Lung (tissue), 12 donors: ENCODE measurements around the gene PDLIM1. TPM values are rescaled to one million over a fixed set of nuclear protein-coding genes. Genes with fewer than 3 reads are reported as not detected.

ENCODE experiments used
- ATAC-seq: fragments of 200-7000 bp; cut with Tn5 transposase; one replicate; pipeline ENCODE4 v1.9.1; 2020; ENCODE audit warnings: moderate number of reproducible peaks; ENCODE audit not compliant: insufficient read depth, low FRiP score
- DNase-seq, 3 donors: peaks; one replicate each; pipeline ENCODE4 v3.0.0-alpha.2; 2013 to 2017
- H3K27ac ChIP-seq, 2 donors: one replicate each; pipeline ENCODE4 v1.5.1; 2013; ENCODE audit warnings: mild to moderate bottlenecking in 2 of 2, moderate library complexity in 2 of 2, control low read depth in 1 of 2, inconsistent platforms in 1 of 2, low read depth in 1 of 2, low read length in 1 of 2
- H3K27me3 ChIP-seq, 3 donors: one replicate each; pipeline ENCODE4 v1.5.1; 2013; ENCODE audit warnings: low read length in 2 of 3; ENCODE audit not compliant: control insufficient read depth in 3 of 3, insufficient read depth in 3 of 3
- H3K36me3 ChIP-seq, 4 donors: one replicate each; pipeline ENCODE4 v1.5.1; 2013; ENCODE audit warnings: low read length in 4 of 4, mild to moderate bottlenecking in 1 of 4, moderate library complexity in 1 of 4; ENCODE audit not compliant: control insufficient read depth in 4 of 4, insufficient read depth in 4 of 4
- H3K4me1 ChIP-seq, 5 donors: one replicate each; pipeline ENCODE4 v1.5.1; 2013; ENCODE audit warnings: low read length in 5 of 5, mild to moderate bottlenecking in 2 of 5, moderate library complexity in 1 of 5; ENCODE audit not compliant: control insufficient read depth in 5 of 5, insufficient read depth in 5 of 5
- H3K4me3 ChIP-seq: one replicate; pipeline ENCODE4 v1.5.1; 2013; ENCODE audit warnings: mild to moderate bottlenecking, control low read depth, moderate library complexity
- H3K9ac ChIP-seq, 2 donors: one replicate each; pipeline ENCODE4 v1.5.1; 2013; ENCODE audit warnings: low read length in 2 of 2, control low read depth in 1 of 2; ENCODE audit not compliant: insufficient read depth in 1 of 2
- H3K9me3 ChIP-seq, 4 donors: one replicate each; pipeline ENCODE4 v1.5.1; 2013; ENCODE audit warnings: low read length in 3 of 4, mild to moderate bottlenecking in 1 of 4, moderate library complexity in 1 of 4; ENCODE audit not compliant: control insufficient read depth in 4 of 4, insufficient read depth in 3 of 4
- WGBS, 2 donors: extraction: QIAGEN DNeasy Blood & Tissue Kit; methylation state at CpG; one replicate each; pipeline ENCODE4 v1.1.7; 2013; 5-methylcytosine and 5-hydroxymethylcytosine counted together
- polyA plus RNA-seq, 2 donors: library from polyadenylated mRNA; stranded (reverse); fragments of 200-250 nt; gene quantifications; one replicate each; pipeline ENCODE4 v1.2.1, GENCODE V29; 2013
- total RNA-seq, 2 donors: library from RNA; depleted of rRNA in 1 of 2; stranded (reverse); fragments of >200 nt in 1 of 2; gene quantifications; one replicate each; pipeline ENCODE4 v1.2.1, GENCODE V29; 2014 to 2021
- TF ChIP-seq, protein P1 (sequence below): IDR thresholded peaks from 2 replicates; pipeline ENCODE4 v1.5.1; 2012; ENCODE audit warnings: mild to moderate bottlenecking; ENCODE audit errors: control extremely low read depth, extremely low read depth
- donor health status: control.
- donor health status: control.
- donor health status: Bipolar disorder and iron deficiency.
- donor health status: healthy.
- donor health status: DM: yes; HTN: yes; CAD: no.

Gene PDLIM1
- total and polyA plus RNA-seq, 4 donors = 61.4 to 243 (median 178) TPM

DNA sequence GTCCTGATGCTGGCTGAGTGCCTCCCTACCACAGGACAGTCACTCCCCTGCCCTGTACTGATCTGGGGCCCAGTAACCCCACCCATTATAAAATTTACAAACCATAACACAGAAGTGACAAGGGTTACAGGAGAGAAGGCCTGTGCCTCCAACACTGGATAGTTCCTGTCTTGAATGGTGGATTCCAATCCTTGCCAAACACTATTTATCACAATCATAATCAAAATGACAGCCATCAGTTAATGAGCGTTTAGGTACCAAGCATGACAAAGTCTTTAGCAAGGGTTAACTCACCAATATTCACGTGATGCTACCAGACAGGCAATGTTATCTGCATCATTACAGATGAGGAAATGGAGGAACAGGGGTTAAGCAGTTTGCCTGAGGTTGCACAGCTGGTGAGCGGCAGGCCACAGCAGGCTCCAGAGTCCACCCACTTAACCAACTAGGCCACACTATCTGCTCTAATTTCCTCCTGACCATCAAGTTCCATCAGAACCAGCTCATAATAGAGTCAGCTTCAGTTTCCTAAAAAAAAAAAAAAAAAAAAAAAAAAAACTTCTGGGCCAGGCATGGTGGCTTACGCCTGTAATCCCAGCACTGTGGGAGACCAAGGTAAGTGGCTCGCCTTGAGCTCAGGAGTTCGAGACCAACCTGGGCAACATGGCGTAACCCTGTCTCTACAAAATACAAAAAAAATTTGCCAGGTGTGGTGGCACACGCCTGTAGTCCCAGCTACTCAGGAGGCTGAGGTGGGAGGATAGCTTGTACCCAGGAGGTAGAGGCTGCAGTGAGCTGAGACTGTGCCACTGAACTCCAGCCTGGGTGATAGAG, 14.2 kb downstream of the PDLIM1 start:
- Histone ChIP-seq H3K4me1 (peaks cover 0 to 60% (median 7%) of the 10 kb centered on the region in 5 donors), H3K9me3 (no peaks in the 10 kb centered on the region), H3K27me3 (no peaks in the 10 kb centered on the region), H3K27ac (peak overlapping the region; percentile 36 to 77), H3K9ac (no peak overlapping the region), H3K36me3 (no peaks in the 10 kb centered on the region), H3K4me3 (no peak overlapping the region)
- DNase-seq = no peak
- 79 to 85% methylated on average over 8 of the region's 8 CpGs for WGBS, 2 donors
- TF ChIP-seq, protein P1, sequence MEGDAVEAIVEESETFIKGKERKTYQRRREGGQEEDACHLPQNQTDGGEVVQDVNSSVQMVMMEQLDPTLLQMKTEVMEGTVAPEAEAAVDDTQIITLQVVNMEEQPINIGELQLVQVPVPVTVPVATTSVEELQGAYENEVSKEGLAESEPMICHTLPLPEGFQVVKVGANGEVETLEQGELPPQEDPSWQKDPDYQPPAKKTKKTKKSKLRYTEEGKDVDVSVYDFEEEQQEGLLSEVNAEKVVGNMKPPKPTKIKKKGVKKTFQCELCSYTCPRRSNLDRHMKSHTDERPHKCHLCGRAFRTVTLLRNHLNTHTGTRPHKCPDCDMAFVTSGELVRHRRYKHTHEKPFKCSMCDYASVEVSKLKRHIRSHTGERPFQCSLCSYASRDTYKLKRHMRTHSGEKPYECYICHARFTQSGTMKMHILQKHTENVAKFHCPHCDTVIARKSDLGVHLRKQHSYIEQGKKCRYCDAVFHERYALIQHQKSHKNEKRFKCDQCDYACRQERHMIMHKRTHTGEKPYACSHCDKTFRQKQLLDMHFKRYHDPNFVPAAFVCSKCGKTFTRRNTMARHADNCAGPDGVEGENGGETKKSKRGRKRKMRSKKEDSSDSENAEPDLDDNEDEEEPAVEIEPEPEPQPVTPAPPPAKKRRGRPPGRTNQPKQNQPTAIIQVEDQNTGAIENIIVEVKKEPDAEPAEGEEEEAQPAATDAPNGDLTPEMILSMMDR = no peak
- no peak for ATAC-seq

DNA sequence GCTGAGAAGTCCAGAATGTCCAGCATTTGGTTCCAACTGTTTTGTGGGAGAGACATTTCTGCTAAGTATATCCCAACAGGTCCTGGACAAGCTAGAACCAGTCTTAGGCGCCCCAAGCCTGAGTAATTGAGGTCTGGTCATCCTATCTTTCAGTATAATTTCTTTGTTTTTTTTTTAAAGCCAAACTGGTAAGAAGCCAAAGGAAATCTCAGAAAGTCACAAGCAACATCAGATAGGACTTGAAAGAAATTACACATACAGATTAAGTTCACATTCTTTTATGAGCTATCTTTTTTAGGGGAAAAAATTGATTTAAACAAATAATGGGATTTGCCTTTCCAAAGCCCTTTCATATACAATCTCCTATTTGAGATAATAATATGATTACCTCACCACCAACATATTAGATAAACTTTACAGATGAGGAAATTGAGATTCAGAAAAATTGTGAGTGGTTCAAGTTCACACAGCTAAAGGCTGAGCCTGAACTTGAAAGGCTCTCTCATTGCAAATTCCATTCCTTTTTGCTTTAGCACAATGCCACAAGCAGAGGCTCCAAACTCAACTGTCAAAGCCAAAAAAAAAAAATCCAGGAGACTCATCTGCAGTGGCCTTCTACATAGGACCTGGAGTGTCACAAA, 15.0 kb downstream of the PDLIM1 start:
- H3K36me3 ChIP-seq = no peaks in the 10 kb centered on the region
- TF ChIP-seq, protein P1 = no peak
- no peaks in the 10 kb centered on the region for H3K27me3 ChIP-seq
- peak overlapping the region; percentile 36 to 73 for H3K27ac ChIP-seq
- ATAC-seq (no peak), DNase-seq (peak in 2 of 3 donors; percentile 65 to 78)
- no peak overlapping the region for H3K4me3 ChIP-seq
- peaks cover 0 to 52% (median 7%) of the 10 kb centered on the region in 5 donors for H3K4me1 ChIP-seq
- H3K9ac ChIP-seq = no peak overlapping the region
- no peaks in the 10 kb centered on the region for H3K9me3 ChIP-seq
- 82 to 83% methylated on average over 1 of the region's 1 CpG for WGBS, 2 donors

DNA sequence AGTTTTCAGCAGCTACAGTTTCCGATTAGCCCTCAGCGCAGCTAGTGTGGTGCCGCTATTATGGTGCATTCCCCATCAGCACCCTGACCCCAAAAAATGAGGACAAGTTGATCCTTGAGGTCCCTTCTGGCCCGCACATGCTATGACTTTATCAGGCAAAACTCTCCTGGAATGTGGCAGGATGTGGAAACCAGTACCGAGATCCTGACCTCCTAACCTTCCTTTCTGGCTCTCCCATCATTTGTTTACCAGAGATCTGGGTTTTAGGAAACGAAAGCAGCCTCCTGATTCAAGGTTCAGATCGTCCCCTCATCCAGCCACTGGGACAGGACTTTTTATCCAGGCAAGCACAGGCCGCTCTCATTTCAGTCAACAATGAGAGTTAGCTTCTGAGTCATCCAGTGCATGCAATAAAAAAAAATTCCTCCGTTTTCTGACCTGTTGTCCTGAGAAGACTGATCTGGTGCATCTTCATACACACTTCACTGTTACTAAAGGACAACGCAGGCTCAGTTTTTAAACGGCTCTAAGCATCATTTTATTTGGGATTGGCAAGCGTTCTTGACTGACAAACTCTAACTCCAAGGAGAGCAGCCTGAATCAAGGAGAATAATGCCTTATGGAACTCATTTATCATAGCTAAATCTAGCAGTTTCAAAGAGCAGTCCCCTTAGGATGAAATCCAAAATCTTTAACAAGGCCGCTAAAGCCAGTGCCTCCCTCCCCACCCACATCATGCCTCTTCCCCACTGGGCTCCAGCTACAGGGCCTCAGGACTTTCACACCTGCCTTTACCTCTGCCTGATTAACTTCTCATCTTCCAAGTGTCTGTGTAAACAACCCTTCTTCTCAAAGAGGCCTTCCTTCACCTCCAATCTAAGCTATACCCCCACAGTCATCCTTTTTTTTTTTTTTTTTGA, 17.1 kb downstream of the PDLIM1 start:
- no peak for DNase-seq
- H3K4me3 ChIP-seq = no peak overlapping the region

More for the DNA sequence above, 17.1 kb downstream of the PDLIM1 start:
- Histone ChIP-seq H3K27me3 (no peaks in the 10 kb centered on the region), H3K27ac (peak overlapping the region; percentile 69 to 85), H3K36me3 (peaks cover 0 to 9% (median 2%) of the 10 kb centered on the region in 4 donors), H3K9me3 (no peaks in the 10 kb centered on the region), H3K4me1 (peaks cover 0 to 44% (median 7%) of the 10 kb centered on the region in 5 donors), H3K9ac (no peak overlapping the region)
- WGBS, 2 donors = 47 to 68% methylated on average over 13 of the region's 13 CpGs
- no peak for ATAC-seq
- TF ChIP-seq, protein P1 = no peak
